ENCODE data around the gene SEC62. TPM values are rescaled to one million over a fixed set of nuclear protein-coding genes. Genes with fewer than 3 reads are reported as not detected.

The SEC62 gene
- total RNA-seq, 1 donor from 2014 or later = 27.1 TPM

GRCh38 chr3:169955406-169955805 is 11.2 kb upstream of the SEC62 start:
- no peaks in the 10 kb centered on the region for H3K36me3 ChIP-seq (ENCODE audit: control insufficient read depth, insufficient read depth, low read length)
- no peak overlapping the region for H3K4me3 ChIP-seq (ENCODE audit: low read depth, low read length)
- DNase-seq (ENCODE audit: low read depth) (peak; percentile 13), FAIRE-seq (no peak)
- TF ChIP-seq CTCF (IDR thresholded peaks at IDR 0.05; ENCODE audit: insufficient read depth, low read length, severe bottlenecking) = no peak
- H3K27me3 ChIP-seq (ENCODE audit: control insufficient read depth, insufficient read depth, low read length) = no peaks in the 10 kb centered on the region

GRCh38 chr3:169964176-169964575 is 2.4 kb upstream of the SEC62 start:
- DNase-seq (ENCODE audit: low read depth) (peak; percentile 69), FAIRE-seq (no peak)
- H3K27me3 ChIP-seq (ENCODE audit: control insufficient read depth, insufficient read depth, low read length) = peaks cover 1% of the 10 kb centered on the region
- no peak for TF ChIP-seq CTCF (IDR thresholded peaks at IDR 0.05; ENCODE audit: insufficient read depth, low read length, severe bottlenecking)
- H3K36me3 ChIP-seq (ENCODE audit: control insufficient read depth, insufficient read depth, low read length) = no peaks in the 10 kb centered on the region
- no peak overlapping the region for H3K4me3 ChIP-seq (ENCODE audit: low read depth, low read length)

GRCh38 chr3:169965562-169966427 is 812 bp upstream of the SEC62 start:
- Histone ChIP-seq H3K36me3 (ENCODE audit: control insufficient read depth, insufficient read depth, low read length) (no peaks in the 10 kb centered on the region), H3K4me3 (ENCODE audit: low read depth, low read length) (peak overlapping the region; percentile 98), H3K27me3 (ENCODE audit: control insufficient read depth, insufficient read depth, low read length) (peaks cover 1% of the 10 kb centered on the region)
- TF ChIP-seq CTCF (IDR thresholded peaks at IDR 0.05; ENCODE audit: insufficient read depth, low read length, severe bottlenecking) = no peak
- DNase-seq (ENCODE audit: low read depth) = no peak
- FAIRE-seq = no peak

- no peaks in the 10 kb centered on the region for H3K36me3 ChIP-seq (ENCODE audit: control insufficient read depth, insufficient read depth, low read length)
- peak overlapping the region; percentile 98 for H3K4me3 ChIP-seq (ENCODE audit: low read depth, low read length)
- H3K27me3 ChIP-seq (ENCODE audit: control insufficient read depth, insufficient read depth, low read length) = peaks cover 1% of the 10 kb centered on the region
- FAIRE-seq = no peak
- peak; percentile 48 for DNase-seq (ENCODE audit: low read depth)
- no peak for TF ChIP-seq CTCF (IDR thresholded peaks at IDR 0.05; ENCODE audit: insufficient read depth, low read length, severe bottlenecking)
Observed at GRCh38 chr3:169966951-169967915, 626 bp downstream of the SEC62 start.

- Histone ChIP-seq H3K27me3 (ENCODE audit: control insufficient read depth, insufficient read depth, low read length) (no peaks in the 10 kb centered on the region), H3K36me3 (ENCODE audit: control insufficient read depth, insufficient read depth, low read length) (no peaks in the 10 kb centered on the region), H3K4me3 (ENCODE audit: low read depth, low read length) (no peak overlapping the region)
- TF ChIP-seq CTCF (IDR thresholded peaks at IDR 0.05; ENCODE audit: insufficient read depth, low read length, severe bottlenecking) = no peak
- FAIRE-seq (no peak), DNase-seq (ENCODE audit: low read depth) (no peak)
Observed at GRCh38 chr3:169968224-169968885, 1.7 kb downstream of the SEC62 start.
